RPMI8226 (cell line): ENCODE measurements around the gene CYP4F2.
"Not testable (repeated sequence)": the region's sequence is repeated elsewhere in the genome, so short reads cannot be mapped to it uniquely, and the experiment has no call there.

Experiments used
- DNase-seq: peaks from one replicate; pipeline ENCODE4 v3.0.0-alpha.2; 2015

CYP4F2 gene

DNA sequence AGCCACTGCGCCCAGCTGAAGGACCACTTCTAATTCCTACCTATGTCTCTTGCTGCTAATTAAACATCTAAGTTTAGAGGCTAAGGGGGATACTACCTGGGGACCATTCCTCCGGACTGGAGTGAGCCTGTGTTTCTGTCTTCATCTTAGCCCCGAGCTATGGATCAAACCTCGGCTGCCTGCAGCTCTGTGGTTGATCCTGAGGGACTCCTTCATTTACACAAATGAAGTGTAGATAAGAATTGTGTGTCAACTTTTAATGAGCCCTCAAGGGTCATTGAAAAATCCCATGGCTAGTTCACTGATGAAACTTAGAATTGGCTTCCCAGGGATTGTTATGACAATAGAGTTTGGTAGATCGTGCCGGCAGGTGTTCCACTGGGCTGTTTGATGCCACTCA, 51.0 kb downstream of the CYP4F2 start:
- DNase-seq: no peak

DNA sequence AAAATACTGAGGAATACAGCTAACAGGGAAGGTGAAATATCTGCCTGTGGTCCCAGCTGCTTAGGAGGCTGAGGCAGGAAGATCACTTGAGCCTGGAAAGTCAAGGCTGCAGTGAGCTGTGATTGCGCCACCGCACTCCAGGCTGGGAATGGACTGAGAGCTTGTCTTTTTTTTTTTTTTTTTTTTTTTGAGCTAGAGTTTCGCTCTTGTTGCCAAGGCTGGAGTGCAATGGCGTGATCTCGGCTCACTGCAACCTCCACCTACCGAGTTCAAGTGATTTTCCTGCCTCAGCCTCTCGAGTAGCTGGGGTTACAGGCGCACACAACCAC, 54.0 kb downstream of the CYP4F2 start:
- not testable (repeated sequence) for DNase-seq

DNA sequence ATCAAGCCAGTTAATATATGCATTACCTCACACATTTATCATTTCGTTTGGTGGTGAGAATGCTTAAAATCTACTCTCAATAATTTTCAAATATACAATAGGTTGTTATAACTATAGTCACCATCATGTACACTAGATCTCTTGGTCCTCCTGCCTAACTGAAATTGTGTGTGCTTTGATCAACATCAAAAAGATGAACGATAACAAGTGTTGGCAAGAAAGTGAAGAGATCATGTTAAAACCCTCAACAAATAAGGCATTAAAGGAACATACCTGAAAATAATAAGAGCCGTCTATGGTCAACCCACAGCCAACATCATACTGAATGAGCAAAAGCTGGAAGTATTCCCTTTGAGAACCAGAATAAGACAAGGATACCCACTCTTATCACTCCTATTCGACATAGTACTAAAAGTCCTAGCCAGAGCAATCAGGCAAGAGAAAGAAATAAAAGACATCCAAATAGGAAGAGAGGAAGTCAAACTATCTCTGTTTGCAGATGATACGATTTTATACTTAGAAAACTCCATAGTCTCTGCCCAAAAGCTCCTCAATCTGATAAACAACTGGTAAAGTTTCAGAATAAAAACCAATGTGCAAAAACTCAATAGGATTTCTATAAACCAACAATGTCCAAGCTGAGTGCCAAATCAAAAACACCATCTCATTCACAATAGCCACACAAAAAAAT, 54.5 kb downstream of the CYP4F2 start:
- DNase-seq: no peak

DNA sequence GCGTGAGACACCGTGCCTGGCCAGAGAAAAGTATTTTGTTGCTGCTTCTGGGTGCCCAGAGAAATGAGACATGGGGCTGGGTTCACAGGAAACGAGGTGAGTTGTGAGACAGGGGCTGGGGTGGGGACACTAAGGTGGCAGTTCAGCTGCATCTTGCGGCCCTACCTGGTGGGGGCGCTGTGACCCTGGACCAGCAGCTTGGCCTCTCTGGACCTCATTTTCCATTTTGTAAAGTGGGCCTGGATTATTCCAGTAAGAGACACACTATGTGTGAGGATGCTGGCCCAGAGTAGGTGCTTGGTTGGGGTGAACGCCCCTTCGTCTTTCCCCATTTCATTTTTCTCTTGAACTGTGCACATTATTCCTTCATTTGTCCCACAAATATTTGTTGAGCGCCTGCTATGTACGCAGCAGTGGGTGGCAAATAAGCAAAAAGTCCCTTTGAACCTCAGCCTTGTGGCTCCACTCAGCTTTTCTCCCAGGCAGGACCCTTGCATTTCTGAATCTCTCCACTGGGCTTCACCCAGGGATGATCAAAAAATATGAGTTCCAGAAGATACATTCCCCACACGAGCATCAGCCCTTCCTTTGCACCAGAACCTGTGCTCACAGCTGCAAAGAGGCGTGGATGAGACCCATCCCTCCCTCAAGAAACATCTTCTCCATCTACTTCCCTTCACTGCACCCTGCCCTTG, 55.9 kb downstream of the CYP4F2 start:
- DNase-seq: no peak

DNA sequence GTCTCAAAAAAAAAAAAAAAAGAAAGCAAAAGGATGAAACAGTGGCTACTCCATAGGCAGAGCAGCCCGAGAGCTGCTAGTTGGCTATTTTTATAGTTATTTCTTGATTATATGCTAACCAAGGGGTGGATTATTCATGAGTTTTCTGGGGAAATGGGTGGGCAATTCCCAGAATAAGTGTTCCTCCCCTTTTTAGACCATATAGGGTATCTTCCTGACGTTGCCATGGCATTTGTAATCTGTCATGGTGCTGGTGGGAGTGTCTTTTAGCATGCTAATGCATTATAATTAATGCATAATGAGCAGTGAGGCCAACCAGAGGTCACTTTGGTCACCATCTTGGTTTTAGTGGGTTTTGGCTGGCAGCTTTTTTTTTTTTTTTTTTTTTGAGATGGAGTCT, 57.0 kb downstream of the CYP4F2 start:
- DNase-seq: no peak

DNA sequence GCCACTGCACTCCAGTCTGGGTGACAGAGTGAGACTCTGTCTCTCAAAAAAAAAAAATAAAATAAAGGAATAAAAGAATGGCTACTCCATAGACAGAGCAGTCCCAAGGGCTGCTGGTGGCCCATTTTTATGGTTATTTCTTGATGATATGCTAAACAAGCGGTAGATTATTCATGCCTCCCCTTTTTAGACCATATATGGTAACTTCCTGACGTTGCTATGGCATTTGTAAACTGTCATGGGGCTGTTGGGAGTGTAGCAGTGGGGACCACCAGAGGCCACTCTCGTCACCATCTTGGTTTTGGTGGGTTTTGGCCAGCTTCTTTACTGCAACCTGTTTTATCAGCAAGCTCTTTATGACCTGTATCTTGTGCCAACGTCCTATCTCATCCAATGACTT, 58.0 kb downstream of the CYP4F2 start:
- not testable (repeated sequence) for DNase-seq

GRCh38 chr19:15838351-15838750, 59.5 kb downstream of the CYP4F2 start:
- DNase-seq: no peak

- no peak for DNase-seq
Measured at GRCh38 chr19:15837221-15837731, 60.6 kb downstream of the CYP4F2 start.

- peak; percentile 97 for DNase-seq
Measured at GRCh38 chr19:15836330-15837220, 61.3 kb downstream of the CYP4F2 start.

- peak; percentile 72 for DNase-seq
Measured at GRCh38 chr19:15835565-15836329, 62.1 kb downstream of the CYP4F2 start.

DNA sequence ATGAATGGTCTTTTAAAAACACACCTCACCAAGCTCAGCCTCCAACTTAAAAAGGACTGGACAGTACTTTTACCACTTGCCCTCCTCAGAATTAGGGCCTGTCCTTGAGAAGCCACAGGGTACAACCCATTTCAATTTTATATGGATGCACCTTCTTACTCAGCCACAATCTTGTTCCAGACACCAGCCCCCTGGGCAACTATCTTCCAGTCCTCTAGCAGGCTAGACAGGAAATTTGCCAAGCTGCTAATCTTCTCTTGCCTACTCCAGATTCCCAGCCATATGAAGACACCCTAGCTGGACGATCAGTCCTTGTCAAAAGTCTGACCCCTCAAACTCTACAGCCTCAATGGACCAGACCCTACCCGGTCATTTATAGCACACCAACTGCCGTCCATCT, 63.6 kb downstream of the CYP4F2 start:
- not testable (repeated sequence) for DNase-seq

DNA sequence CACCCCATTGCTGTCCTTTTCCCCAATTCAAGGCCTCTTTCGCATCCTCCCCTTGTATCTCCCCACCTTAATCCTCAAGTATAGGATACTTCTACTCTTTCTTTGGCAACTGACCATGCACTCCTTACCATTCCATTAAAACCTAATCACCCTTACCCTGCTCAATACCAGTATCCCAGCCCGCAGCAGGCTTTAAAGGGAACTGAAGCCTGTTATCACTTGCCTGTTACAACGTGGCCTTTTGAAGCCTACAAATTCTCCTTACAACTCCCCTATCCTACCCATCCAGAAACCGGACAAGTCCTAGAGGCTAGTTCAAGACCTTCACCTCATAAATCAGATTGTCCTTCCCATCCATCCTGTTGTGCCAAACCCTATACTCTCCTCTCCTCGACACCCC, 66.2 kb downstream of the CYP4F2 start:
- no peak for DNase-seq

- no peak for DNase-seq
Measured at GRCh38 chr19:15829786-15830185, 68.1 kb downstream of the CYP4F2 start.

- DNase-seq: no peak
Measured at GRCh38 chr19:15829306-15829698, 68.6 kb downstream of the CYP4F2 start.

- peak; percentile 56 for DNase-seq
Measured at GRCh38 chr19:15828611-15829305, 69.1 kb downstream of the CYP4F2 start.

DNA sequence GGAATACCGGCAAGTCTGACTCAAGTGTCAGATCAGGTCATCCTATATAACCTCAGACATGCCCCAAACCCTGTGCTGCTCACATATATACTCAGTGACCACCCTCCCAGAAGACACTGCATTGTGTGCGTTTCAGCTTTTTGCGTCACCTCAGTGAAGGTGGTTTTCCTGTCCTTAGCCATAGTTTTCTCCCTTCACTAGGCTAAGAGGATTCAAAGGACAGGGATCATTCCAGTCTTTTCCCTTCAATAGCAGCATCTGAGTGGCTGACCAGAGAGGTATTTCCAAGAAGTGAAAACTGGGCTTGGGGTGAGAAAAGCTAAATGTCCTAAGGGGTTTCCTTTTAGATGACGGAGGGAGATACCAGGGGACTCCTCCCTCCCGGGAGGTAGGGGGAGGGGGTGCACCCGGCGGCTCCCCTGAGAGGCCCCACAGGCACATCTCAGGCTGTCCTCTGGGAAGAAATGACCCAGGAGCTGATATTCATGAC, 69.7 kb downstream of the CYP4F2 start:
- DNase-seq: no peak
